Gastroesophageal sphincter (tissue), 3 donors: Measurements from ENCODE around the gene MTRF1.

Experiments
- POLR2A ChIP-seq, 2 donors: fragments of 450-650 bp; IDR thresholded peaks; one replicate each; pipeline ENCODE4 v1.6.1; 2017; ENCODE audit warnings: antibody characterized with exemption in 2 of 2, mild to moderate bottlenecking in 2 of 2, moderate library complexity in 1 of 2
- POLR2AphosphoS5 ChIP-seq: sonication (generic); formaldehyde crosslinking; IDR thresholded peaks from one replicate; pipeline ENCODE4 v1.6.1; 2017; ENCODE audit warnings: antibody characterized with exemption
- TF ChIP-seq, protein P1 (sequence below), 4 experiments: fragments of 200-600 bp in 2 of 4; fragments of 450-650 bp in 2 of 4; sonication (generic) in 1 of 4; IDR thresholded peaks; one replicate each; pipeline ENCODE4 v1.5.1; 2017 to 2019; ENCODE audit warnings: antibody characterized with exemption in 4 of 4, mild to moderate bottlenecking in 2 of 4, moderate library complexity in 2 of 4

DNA sequence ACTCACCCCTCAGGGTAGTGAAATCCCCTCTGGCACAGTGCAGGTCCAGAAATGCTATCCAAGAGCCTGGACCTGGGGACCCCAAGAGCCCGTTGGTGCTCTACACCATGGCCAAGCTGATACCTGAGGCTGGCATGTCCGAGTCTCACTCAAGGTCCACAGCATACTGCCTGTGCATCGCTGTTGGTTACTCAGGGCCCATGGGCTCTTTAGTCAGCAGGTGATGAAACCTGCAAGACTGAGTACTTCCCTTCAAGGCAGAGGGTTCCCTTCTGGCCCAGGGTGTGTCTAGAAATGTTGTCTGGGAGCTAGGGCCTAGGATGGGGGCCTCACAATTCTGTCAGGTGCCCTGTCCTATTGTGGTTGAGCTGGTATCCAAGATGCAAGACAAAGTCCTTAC, 49.5 kb downstream of the MTRF1 start:
- TF ChIP-seq, protein P1, sequence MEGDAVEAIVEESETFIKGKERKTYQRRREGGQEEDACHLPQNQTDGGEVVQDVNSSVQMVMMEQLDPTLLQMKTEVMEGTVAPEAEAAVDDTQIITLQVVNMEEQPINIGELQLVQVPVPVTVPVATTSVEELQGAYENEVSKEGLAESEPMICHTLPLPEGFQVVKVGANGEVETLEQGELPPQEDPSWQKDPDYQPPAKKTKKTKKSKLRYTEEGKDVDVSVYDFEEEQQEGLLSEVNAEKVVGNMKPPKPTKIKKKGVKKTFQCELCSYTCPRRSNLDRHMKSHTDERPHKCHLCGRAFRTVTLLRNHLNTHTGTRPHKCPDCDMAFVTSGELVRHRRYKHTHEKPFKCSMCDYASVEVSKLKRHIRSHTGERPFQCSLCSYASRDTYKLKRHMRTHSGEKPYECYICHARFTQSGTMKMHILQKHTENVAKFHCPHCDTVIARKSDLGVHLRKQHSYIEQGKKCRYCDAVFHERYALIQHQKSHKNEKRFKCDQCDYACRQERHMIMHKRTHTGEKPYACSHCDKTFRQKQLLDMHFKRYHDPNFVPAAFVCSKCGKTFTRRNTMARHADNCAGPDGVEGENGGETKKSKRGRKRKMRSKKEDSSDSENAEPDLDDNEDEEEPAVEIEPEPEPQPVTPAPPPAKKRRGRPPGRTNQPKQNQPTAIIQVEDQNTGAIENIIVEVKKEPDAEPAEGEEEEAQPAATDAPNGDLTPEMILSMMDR (IDR thresholded peaks at IDR 0.05): no peak
- TF ChIP-seq POLR2AphosphoS5 (no peak), POLR2A (IDR thresholded peaks at IDR 0.05) (no peak)
